SK-N-MC (cell line): Measurements from ENCODE around the gene GRIA4.

Experiments used
- DNase-seq: peaks from one replicate; pipeline ENCODE4 v3.0.0-alpha.2; 2011; ENCODE audit warnings: low read depth, low spot score
- H3K27ac ChIP-seq: fragments of 200-600 bp; sonication (generic); 2 replicates; pipeline ENCODE4 v1.5.1; 2016; ENCODE audit warnings: mixed run types
- H3K36me3 ChIP-seq: fragments of 200-600 bp; sonication (generic); 2 replicates; pipeline ENCODE4 v1.6.1; 2017; ENCODE audit warnings: antibody characterized with exemption, low read length, mixed read lengths; ENCODE audit not compliant: insufficient read depth
- H3K4me3 ChIP-seq: fragments of 200-600 bp; sonication (generic); 2 replicates; pipeline ENCODE4 v1.5.1; 2016
- H3K9ac ChIP-seq: fragments of 200-600 bp; sonication (generic); 2 replicates; pipeline ENCODE4 v1.8.0; 2017; ENCODE audit warnings: mixed run types, mixed read lengths; ENCODE audit not compliant: insufficient read length
- H3K9me3 ChIP-seq: fragments of 200-600 bp; sonication (generic); 2 replicates; pipeline ENCODE4 v1.6.1; 2017; ENCODE audit warnings: low read depth, mild to moderate bottlenecking, antibody characterized with exemption, low read length, moderate library complexity, mixed read lengths
- EZH2 ChIP-seq: fragments of 200-600 bp; sonication (generic); IDR thresholded peaks from one replicate; pipeline ENCODE4 v1.6.1; 2017; ENCODE audit warnings: antibody characterized with exemption
- FOXP2 ChIP-seq: optimal IDR thresholded peaks from 2 replicates; pipeline ENCODE3; 2011; ENCODE audit warnings: mild to moderate bottlenecking, moderate library complexity; ENCODE audit not compliant: insufficient read depth; ENCODE audit errors: extremely low read length, control extremely low read depth
- POLR2AphosphoS5 ChIP-seq: IDR thresholded peaks from 2 replicates; pipeline ENCODE4 v1.6.1; 2012; ENCODE audit warnings: mild to moderate bottlenecking, low read depth, low read length, borderline replicate concordance

Gene GRIA4

DNA sequence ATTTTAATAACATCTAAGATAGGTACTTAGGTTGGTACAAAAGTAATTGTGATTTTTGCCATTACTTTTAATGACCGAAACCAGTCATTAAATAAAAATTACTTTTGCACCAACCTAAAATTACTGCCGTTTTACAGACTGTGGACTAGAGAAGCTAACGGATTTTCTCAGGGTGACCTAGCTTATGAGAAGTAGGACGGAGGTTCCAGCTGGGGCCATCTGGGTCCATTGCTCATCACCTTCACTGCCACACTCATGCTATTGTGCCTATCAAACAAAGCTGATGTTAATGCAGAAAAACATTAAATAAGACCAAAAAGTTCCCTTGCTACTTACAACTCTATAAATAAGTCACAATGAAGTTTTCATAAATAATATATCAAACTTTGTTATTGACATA, 38.9 kb downstream of the GRIA4 start:
- TF ChIP-seq POLR2AphosphoS5, result no peak
- no peak for TF ChIP-seq FOXP2
- no peak for TF ChIP-seq EZH2
- Histone ChIP-seq H3K36me3 (no peaks in the 10 kb centered on the region), H3K9me3 (no peaks in the 10 kb centered on the region), H3K4me3 (no peak overlapping the region), H3K9ac (no peak overlapping the region), H3K27ac (no peak overlapping the region)
- DNase-seq, result no peak

DNA sequence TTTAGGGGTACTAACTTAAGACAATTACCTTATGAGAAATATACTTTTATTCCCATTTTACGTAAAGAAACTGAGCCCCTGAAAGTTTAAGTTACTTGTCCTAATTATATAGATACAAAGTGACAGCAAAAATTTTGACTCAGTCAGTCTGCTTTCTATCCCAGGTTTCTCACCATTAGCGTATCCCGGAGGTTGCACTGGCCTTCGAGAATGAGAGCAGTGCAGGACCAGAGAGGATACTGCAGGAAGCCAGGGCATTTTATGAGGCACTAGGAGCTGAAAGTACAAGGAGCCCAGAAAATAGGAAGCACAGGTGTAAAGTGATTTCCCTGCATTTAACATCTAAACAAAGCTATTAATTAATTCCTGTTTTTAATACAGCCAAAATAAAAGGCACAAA, 55.4 kb downstream of the GRIA4 start:
- no peak for TF ChIP-seq FOXP2
- TF ChIP-seq POLR2AphosphoS5, result no peak
- TF ChIP-seq EZH2, result no peak
- H3K9ac ChIP-seq, result no peak overlapping the region
- H3K4me3 ChIP-seq, result no peak overlapping the region
- DNase-seq, result no peak
- no peak overlapping the region for H3K27ac ChIP-seq
- no peaks in the 10 kb centered on the region for H3K9me3 ChIP-seq
- no peaks in the 10 kb centered on the region for H3K36me3 ChIP-seq

DNA sequence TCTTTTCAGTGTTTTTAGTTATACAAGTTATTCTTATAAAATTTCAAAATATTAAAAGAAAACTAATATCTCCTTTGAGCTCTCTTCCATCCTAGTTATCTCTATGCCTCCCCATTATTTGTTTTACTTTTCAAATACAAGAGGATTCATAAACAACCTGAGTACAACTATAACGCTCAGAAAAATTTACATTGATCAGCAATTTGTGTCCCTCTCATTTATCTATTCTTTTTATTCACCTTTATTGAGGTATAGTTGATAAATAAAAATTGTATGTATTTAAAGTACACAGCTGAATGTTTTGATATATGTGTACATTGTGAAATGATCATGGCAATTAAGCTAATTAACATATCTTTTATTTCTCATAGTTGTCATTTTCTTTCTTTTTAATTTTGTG, 57.6 kb downstream of the GRIA4 start:
- no peak overlapping the region for H3K4me3 ChIP-seq
- H3K36me3 ChIP-seq, result no peaks in the 10 kb centered on the region
- no peak overlapping the region for H3K9ac ChIP-seq
- no peak for TF ChIP-seq EZH2
- no peak for TF ChIP-seq POLR2AphosphoS5
- no peak for TF ChIP-seq FOXP2
- H3K27ac ChIP-seq, result no peak overlapping the region
- DNase-seq, result no peak
- H3K9me3 ChIP-seq, result no peaks in the 10 kb centered on the region

DNA sequence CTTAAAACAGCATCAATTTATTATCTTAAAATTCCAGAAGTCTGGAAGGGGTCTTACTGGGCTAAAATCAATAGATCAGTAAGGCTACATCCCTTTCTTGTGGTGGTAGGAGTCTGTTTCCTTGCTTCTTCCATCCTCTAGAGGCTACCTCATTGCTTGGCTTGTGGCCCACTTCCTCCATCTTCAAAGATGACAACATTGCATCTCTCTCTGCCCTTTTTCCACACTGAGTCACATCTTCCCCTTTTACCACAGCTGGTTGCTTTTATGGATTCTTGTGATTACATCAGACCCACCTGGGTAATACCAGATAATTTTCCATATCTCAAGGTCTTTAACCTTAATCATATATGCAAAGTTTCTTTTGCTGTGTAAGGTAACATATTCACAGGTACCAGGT, 60.9 kb downstream of the GRIA4 start:
- H3K36me3 ChIP-seq, result no peaks in the 10 kb centered on the region
- no peak for DNase-seq
- H3K27ac ChIP-seq, result no peak overlapping the region
- H3K9ac ChIP-seq, result no peak overlapping the region
- TF ChIP-seq FOXP2, result no peak
- TF ChIP-seq POLR2AphosphoS5, result no peak
- TF ChIP-seq EZH2, result no peak
- no peaks in the 10 kb centered on the region for H3K9me3 ChIP-seq
- no peak overlapping the region for H3K4me3 ChIP-seq

DNA sequence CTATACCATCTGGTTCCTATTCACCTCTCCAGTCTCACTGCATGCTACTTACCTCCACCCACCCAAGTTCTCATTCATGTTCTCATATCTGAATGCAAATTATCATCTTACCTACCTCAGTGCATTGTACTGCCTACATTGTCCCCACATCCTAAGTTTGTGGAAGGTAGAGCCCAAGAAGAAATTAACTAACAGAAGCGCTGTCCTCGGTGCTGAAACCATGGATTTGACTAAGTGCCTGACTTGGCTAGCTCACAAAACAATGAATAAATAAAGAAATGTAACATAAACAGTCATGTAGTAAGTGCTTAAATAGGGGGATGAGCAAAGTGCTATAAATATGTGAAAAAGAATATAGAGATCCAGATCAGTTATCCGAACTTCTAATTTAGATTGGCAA, 63.2 kb downstream of the GRIA4 start:
- peak; percentile 47 for DNase-seq
- TF ChIP-seq EZH2 (no peak), FOXP2 (no peak), POLR2AphosphoS5 (no peak)
- Histone ChIP-seq H3K9me3 (no peaks in the 10 kb centered on the region), H3K36me3 (no peaks in the 10 kb centered on the region), H3K9ac (no peak overlapping the region), H3K4me3 (no peak overlapping the region), H3K27ac (no peak overlapping the region)

DNA sequence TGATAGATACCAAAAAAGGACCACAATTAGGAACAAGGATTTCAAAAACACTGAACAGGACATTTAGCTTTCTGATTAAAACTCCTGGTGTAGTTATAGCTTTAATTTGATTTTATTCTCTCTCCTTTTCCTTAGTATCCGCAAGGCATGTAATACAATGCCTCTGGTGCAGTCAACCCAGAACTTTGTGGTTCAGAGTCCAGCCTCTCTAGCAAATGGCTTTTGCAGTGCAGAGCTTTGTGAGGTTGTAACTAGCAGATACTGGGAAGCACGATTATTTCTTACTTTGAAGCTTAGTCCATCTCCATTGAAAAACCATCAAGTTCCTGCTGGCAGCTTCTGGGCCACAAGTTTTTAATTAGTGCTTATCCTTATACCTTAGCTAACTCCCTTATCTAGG, 79.8 kb downstream of the GRIA4 start:
- H3K4me3 ChIP-seq, result no peak overlapping the region
- DNase-seq, result no peak
- no peak overlapping the region for H3K9ac ChIP-seq
- TF ChIP-seq POLR2AphosphoS5 (no peak), FOXP2 (no peak), EZH2 (no peak)
- H3K36me3 ChIP-seq, result no peaks in the 10 kb centered on the region
- H3K27ac ChIP-seq, result no peak overlapping the region
- no peaks in the 10 kb centered on the region for H3K9me3 ChIP-seq

DNA sequence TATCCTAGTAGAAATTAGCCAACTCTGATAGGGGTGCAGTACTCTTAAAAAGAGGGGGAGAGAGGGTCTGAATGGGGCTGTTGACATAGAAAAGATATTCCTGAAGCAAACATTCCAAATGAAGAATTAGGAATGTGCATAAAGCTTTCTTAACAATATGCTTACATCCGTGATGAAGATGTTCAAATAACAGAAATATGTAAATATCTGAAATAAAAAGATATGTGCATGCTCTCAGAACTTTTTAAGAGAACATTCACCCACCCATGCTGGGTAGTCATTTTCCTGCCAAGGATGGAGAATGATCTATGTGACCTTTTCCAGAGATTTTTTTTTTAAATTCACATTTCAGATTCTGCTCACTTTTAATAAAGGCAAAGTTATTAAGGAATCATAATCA, 80.6 kb downstream of the GRIA4 start:
- Histone ChIP-seq H3K36me3 (no peaks in the 10 kb centered on the region), H3K9me3 (no peaks in the 10 kb centered on the region), H3K9ac (no peak overlapping the region), H3K27ac (no peak overlapping the region), H3K4me3 (no peak overlapping the region)
- TF ChIP-seq EZH2 (no peak), POLR2AphosphoS5 (no peak), FOXP2 (no peak)
- DNase-seq, result no peak

DNA sequence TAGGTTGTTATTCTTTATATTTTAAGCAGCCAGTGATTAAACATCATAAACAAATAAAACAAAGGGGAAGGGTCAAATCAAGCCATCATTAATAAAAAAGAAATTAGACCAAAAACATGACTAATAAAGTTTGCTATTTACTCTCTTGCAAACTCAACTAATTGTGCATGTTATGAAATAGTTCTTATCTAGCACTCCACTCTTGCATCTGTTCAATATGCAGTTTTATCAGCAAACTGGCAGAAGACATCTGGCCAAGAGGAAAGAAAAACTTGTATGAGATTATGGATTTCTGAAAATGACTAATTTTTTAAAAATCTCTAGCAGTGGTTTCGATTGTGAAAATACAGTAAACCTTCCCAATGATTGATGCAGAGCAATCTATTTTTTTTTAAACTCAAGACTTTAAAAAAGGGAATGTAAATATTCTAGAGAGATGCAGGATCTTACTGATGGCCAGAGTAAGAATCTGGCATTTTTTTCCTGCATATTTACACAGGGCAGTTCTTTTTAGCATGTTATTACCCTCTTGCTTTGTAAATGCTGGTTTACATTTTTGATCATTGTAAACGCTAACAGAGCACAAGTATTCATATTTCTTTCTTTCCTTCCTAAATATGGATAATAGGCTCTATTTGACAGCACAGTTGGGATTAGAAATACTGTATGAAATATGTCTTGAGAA, 83.3 kb downstream of the GRIA4 start:
- DNase-seq, result no peak
- no peaks in the 10 kb centered on the region for H3K36me3 ChIP-seq
- H3K9ac ChIP-seq, result no peak overlapping the region
- no peak for TF ChIP-seq POLR2AphosphoS5
- no peak for TF ChIP-seq EZH2
- no peak for TF ChIP-seq FOXP2
- H3K27ac ChIP-seq, result no peak overlapping the region
- H3K9me3 ChIP-seq, result no peaks in the 10 kb centered on the region
- H3K4me3 ChIP-seq, result no peak overlapping the region

DNA sequence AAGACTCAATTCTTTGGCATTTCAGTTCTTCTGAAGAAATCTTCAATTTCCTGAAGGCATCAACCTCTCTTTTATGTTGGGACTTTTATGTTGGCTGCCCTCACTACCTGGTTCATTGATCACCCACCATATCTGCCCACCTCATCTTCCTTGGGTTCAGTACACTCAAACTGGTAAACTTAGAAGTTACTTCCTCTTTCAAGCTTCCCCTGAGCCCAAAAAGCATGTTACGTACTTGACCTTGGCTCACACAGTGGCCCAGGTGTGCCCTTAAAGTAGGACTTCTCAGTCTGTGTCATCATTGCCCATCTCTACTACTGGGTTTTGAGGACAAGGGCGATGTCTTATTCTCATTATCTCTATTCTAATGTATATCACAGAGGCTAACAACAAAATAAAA, 86.1 kb downstream of the GRIA4 start:
- no peaks in the 10 kb centered on the region for H3K9me3 ChIP-seq
- no peak overlapping the region for H3K9ac ChIP-seq
- DNase-seq, result no peak
- H3K27ac ChIP-seq, result no peak overlapping the region
- H3K36me3 ChIP-seq, result no peaks in the 10 kb centered on the region
- TF ChIP-seq FOXP2 (no peak), POLR2AphosphoS5 (no peak), EZH2 (no peak)
- H3K4me3 ChIP-seq, result no peak overlapping the region
